IMR-90 (cell line): ENCODE measurements around the gene AKR1D1.

Source experiments
- CTCF ChIP-seq: conservative IDR thresholded peaks from 2 replicates; pipeline ENCODE4 v1.5.1; 2012; ENCODE audit warnings: mild to moderate bottlenecking, low read depth, low read length, improper control_type of control experiment
- POLR2A ChIP-seq: IDR thresholded peaks from 2 replicates; pipeline ENCODE4 v1.6.1; 2012; ENCODE audit warnings: mild to moderate bottlenecking, low read depth, low read length
- RAD21 ChIP-seq: IDR thresholded peaks from 2 replicates; pipeline ENCODE4 v1.6.1; 2012; ENCODE audit warnings: low read length, improper control_type of control experiment
- RFX5 ChIP-seq: IDR thresholded peaks from 2 replicates; pipeline ENCODE4 v1.8.0; 2012; ENCODE audit warnings: low read depth, mild to moderate bottlenecking, low read length, moderate library complexity
- SMC3 ChIP-seq: fragments of 150-350 bp; IDR thresholded peaks from 2 replicates; pipeline ENCODE4 v1.6.1; 2016; ENCODE audit warnings: low read depth, mild to moderate bottlenecking, antibody characterized with exemption, low read length, moderate library complexity

GRCh38 chr7:138125598-138126111 lies 49.4 kb downstream of the AKR1D1 start:
- TF ChIP-seq CTCF (no peak), POLR2A (no peak), SMC3 (no peak), RAD21 (no peak), RFX5 (no peak)
